OCI-LY1 (cell line): ENCODE measurements around the gene RASGEF1B.

Source experiments
- CTCF ChIP-seq: fragments of 200-600 bp; sonication (generic), shearing (Covaris generic); IDR thresholded peaks from 2 replicates; pipeline ENCODE4 v1.5.1; 2017; ENCODE audit warnings: mild to moderate bottlenecking, antibody characterized with exemption, low read length, moderate library complexity, mixed read lengths
- EZH2 ChIP-seq: fragments of 200-600 bp; sonication (generic), shearing (Covaris generic); IDR thresholded peaks from 2 replicates; pipeline ENCODE4 v1.8.0; 2017; ENCODE audit warnings: borderline replicate concordance, mixed run types, mild to moderate bottlenecking, antibody characterized with exemption, low read length, moderate library complexity, mixed read lengths

- no peak for TF ChIP-seq CTCF
- TF ChIP-seq EZH2, result no peak
Observed at GRCh38 chr4:81506731-81507130, 35.0 kb upstream of the RASGEF1B start.
